Measurements from ENCODE around the gene RAB7A.
"Not testable (repeated sequence)": the region's sequence is repeated elsewhere in the genome, so short reads cannot be mapped to it uniquely, and the experiment has no call there.

RAB7A gene

GRCh38 chr3:128749561-128749960, 23.6 kb downstream of the RAB7A start:
- DNase-seq (ENCODE audit: low read depth in 2 of 2), result not testable (repeated sequence)

GRCh38 chr3:128753715-128754114, 27.7 kb downstream of the RAB7A start:
- no peak for DNase-seq (ENCODE audit: low read depth in 2 of 2)

GRCh38 chr3:128760042-128760441, 34.1 kb downstream of the RAB7A start:
- no peak for DNase-seq (ENCODE audit: low read depth in 2 of 2)

GRCh38 chr3:128760881-128761280, 34.9 kb downstream of the RAB7A start:
- no peak for DNase-seq (ENCODE audit: low read depth in 2 of 2)

- no peak for DNase-seq (ENCODE audit: low read depth in 2 of 2)
These were observed 35.4 kb downstream of the RAB7A start for GRCh38 chr3:128761392-128761791.

GRCh38 chr3:128763967-128764366, 38.0 kb downstream of the RAB7A start:
- DNase-seq (ENCODE audit: low read depth in 2 of 2), result no peak

GRCh38 chr3:128764863-128765262, 38.9 kb downstream of the RAB7A start:
- DNase-seq (ENCODE audit: low read depth in 2 of 2), result no peak

GRCh38 chr3:128767094-128767750, 41.2 kb downstream of the RAB7A start:
- no peak for DNase-seq (ENCODE audit: low read depth in 2 of 2)

GRCh38 chr3:128768471-128768870, 42.5 kb downstream of the RAB7A start:
- no peak for DNase-seq (ENCODE audit: low read depth in 2 of 2)

- no peak for DNase-seq (ENCODE audit: low read depth in 2 of 2)
These were observed 44.4 kb downstream of the RAB7A start for GRCh38 chr3:128770387-128770786.

GRCh38 chr3:128773189-128773588, 47.2 kb downstream of the RAB7A start:
- DNase-seq (ENCODE audit: low read depth in 2 of 2), result not testable (repeated sequence)

- DNase-seq (ENCODE audit: low read depth in 2 of 2), result not testable (repeated sequence)
These were observed 47.6 kb downstream of the RAB7A start for GRCh38 chr3:128773592-128773991.

- no peak for DNase-seq (ENCODE audit: low read depth in 2 of 2)
These were observed 49.3 kb downstream of the RAB7A start for GRCh38 chr3:128775241-128775640.

GRCh38 chr3:128775906-128776542, 50.0 kb downstream of the RAB7A start:
- DNase-seq (ENCODE audit: low read depth in 2 of 2), result no peak

- no peak for DNase-seq (ENCODE audit: low read depth in 2 of 2)
These were observed 54.3 kb downstream of the RAB7A start for GRCh38 chr3:128780101-128780837.

- no peak for DNase-seq (ENCODE audit: low read depth in 2 of 2)
These were observed 55.2 kb downstream of the RAB7A start for GRCh38 chr3:128781164-128781563.

GRCh38 chr3:128782282-128783146, 56.5 kb downstream of the RAB7A start:
- no peak for DNase-seq (ENCODE audit: low read depth in 2 of 2)

GRCh38 chr3:128783774-128784173, 57.8 kb downstream of the RAB7A start:
- no peak for DNase-seq (ENCODE audit: low read depth in 2 of 2)

- DNase-seq (ENCODE audit: low read depth in 2 of 2), result peak in 1 of 2 experiments; percentile 49
These were observed 58.2 kb downstream of the RAB7A start for GRCh38 chr3:128784232-128784631.

GRCh38 chr3:128784843-128785242, 58.9 kb downstream of the RAB7A start:
- no peak for DNase-seq (ENCODE audit: low read depth in 2 of 2)

- no peak for DNase-seq (ENCODE audit: low read depth in 2 of 2)
These were observed 60.5 kb downstream of the RAB7A start for GRCh38 chr3:128786434-128787020.

Data from stimulated activated CD4-positive, alpha-beta T cell treated with anti-CD3 and anti-CD28 coated beads, Interleukin-12 subunit alpha, Interleukin-12 subunit beta, amount 100 ng/mL, for 24 hours (primary cell).